ENCODE data around the gene TRAPPC3. TPM values are rescaled to one million over a fixed set of nuclear protein-coding genes. Genes with fewer than 3 reads are reported as not detected.

TRAPPC3 gene
- total and polyA plus RNA-seq, 9 of the 15 experiments (the other 6 are each of a cell fraction or from before 2014, with no cell fraction given): 20.6 to 141 (median 112) TPM

DNA sequence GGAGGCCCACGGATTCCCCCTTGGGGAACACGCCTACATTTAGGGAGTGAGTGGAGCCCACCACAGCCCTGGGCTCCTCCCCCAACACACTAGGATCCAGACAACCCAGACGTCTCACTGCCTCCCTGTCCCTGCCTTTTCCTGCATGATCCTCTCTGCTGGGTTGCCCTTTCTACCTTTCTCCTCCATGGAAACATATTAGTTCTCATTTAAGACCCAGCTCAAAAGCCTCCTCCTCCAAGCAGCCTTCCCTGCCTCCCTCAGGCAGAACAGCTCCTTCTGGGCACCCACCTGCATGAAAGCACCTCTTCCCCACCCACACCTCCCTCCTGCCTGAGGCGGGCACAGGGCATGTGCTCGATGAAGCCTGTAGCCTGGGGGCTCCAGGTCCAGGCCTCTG, 34.9 kb downstream of the TRAPPC3 start (continued):
- TF ChIP-seq HLTF (IDR thresholded peaks at IDR 0.05) (no peak), RNF219 (CRISPR knock-in tag; IDR thresholded peaks at IDR 0.05) (no peak), ELK3 (CRISPR knock-in tag; IDR thresholded peaks at IDR 0.05) (no peak), BCOR (IDR thresholded peaks at IDR 0.05) (peak; percentile 70)
- TF ChIP-seq, protein P1, sequence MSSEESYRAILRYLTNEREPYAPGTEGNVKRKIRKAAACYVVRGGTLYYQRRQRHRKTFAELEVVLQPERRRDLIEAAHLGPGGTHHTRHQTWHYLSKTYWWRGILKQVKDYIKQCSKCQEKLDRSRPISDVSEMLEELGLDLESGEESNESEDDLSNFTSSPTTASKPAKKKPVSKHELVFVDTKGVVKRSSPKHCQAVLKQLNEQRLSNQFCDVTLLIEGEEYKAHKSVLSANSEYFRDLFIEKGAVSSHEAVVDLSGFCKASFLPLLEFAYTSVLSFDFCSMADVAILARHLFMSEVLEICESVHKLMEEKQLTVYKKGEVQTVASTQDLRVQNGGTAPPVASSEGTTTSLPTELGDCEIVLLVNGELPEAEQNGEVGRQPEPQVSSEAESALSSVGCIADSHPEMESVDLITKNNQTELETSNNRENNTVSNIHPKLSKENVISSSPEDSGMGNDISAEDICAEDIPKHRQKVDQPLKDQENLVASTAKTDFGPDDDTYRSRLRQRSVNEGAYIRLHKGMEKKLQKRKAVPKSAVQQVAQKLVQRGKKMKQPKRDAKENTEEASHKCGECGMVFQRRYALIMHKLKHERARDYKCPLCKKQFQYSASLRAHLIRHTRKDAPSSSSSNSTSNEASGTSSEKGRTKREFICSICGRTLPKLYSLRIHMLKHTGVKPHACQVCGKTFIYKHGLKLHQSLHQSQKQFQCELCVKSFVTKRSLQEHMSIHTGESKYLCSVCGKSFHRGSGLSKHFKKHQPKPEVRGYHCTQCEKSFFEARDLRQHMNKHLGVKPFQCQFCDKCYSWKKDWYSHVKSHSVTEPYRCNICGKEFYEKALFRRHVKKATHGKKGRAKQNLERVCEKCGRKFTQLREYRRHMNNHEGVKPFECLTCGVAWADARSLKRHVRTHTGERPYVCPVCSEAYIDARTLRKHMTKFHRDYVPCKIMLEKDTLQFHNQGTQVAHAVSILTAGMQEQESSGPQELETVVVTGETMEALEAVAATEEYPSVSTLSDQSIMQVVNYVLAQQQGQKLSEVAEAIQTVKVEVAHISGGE (CRISPR knock-in tag; IDR thresholded peaks at IDR 0.05): no peak
- TF ChIP-seq, protein P2, sequence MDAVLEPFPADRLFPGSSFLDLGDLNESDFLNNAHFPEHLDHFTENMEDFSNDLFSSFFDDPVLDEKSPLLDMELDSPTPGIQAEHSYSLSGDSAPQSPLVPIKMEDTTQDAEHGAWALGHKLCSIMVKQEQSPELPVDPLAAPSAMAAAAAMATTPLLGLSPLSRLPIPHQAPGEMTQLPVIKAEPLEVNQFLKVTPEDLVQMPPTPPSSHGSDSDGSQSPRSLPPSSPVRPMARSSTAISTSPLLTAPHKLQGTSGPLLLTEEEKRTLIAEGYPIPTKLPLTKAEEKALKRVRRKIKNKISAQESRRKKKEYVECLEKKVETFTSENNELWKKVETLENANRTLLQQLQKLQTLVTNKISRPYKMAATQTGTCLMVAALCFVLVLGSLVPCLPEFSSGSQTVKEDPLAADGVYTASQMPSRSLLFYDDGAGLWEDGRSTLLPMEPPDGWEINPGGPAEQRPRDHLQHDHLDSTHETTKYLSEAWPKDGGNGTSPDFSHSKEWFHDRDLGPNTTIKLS (IDR thresholded peaks at IDR 0.05; ENCODE audit: borderline replicate concordance, low read depth): no peak
- TF ChIP-seq, protein P3, sequence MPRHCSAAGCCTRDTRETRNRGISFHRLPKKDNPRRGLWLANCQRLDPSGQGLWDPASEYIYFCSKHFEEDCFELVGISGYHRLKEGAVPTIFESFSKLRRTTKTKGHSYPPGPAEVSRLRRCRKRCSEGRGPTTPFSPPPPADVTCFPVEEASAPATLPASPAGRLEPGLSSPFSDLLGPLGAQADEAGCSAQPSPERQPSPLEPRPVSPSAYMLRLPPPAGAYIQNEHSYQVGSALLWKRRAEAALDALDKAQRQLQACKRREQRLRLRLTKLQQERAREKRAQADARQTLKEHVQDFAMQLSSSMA (CRISPR knock-in tag; IDR thresholded peaks at IDR 0.05): no peak

Data from K562 (cell line).